Lung (tissue), 13 donors: ENCODE data around the gene MAP3K2. TPM values are rescaled to one million over a fixed set of nuclear protein-coding genes. Genes with fewer than 3 reads are reported as not detected.

ENCODE experiments used
- ATAC-seq: fragments of 200-7000 bp; cut with Tn5 transposase; one replicate; pipeline ENCODE4 v1.9.1; 2020; ENCODE audit warnings: moderate number of reproducible peaks; ENCODE audit not compliant: insufficient read depth, low FRiP score
- DNase-seq, 3 donors: peaks; one replicate each; pipeline ENCODE4 v3.0.0-alpha.2; 2013 to 2017
- H3K27ac ChIP-seq, 2 donors: one replicate each; pipeline ENCODE4 v1.5.1; 2013; ENCODE audit warnings: mild to moderate bottlenecking in 2 of 2, moderate library complexity in 2 of 2, control low read depth in 1 of 2, inconsistent platforms in 1 of 2, low read depth in 1 of 2, low read length in 1 of 2
- H3K27me3 ChIP-seq, 3 donors: one replicate each; pipeline ENCODE4 v1.5.1; 2013; ENCODE audit warnings: low read length in 2 of 3; ENCODE audit not compliant: control insufficient read depth in 3 of 3, insufficient read depth in 3 of 3
- H3K36me3 ChIP-seq, 4 donors: one replicate each; pipeline ENCODE4 v1.5.1; 2013; ENCODE audit warnings: low read length in 4 of 4, mild to moderate bottlenecking in 1 of 4, moderate library complexity in 1 of 4; ENCODE audit not compliant: control insufficient read depth in 4 of 4, insufficient read depth in 4 of 4
- H3K4me1 ChIP-seq, 5 donors: one replicate each; pipeline ENCODE4 v1.5.1; 2013; ENCODE audit warnings: low read length in 5 of 5, mild to moderate bottlenecking in 2 of 5, moderate library complexity in 1 of 5; ENCODE audit not compliant: control insufficient read depth in 5 of 5, insufficient read depth in 5 of 5
- H3K4me3 ChIP-seq: one replicate; pipeline ENCODE4 v1.5.1; 2013; ENCODE audit warnings: mild to moderate bottlenecking, control low read depth, moderate library complexity
- H3K9ac ChIP-seq, 2 donors: one replicate each; pipeline ENCODE4 v1.5.1; 2013; ENCODE audit warnings: low read length in 2 of 2, control low read depth in 1 of 2; ENCODE audit not compliant: insufficient read depth in 1 of 2
- H3K9me3 ChIP-seq, 4 donors: one replicate each; pipeline ENCODE4 v1.5.1; 2013; ENCODE audit warnings: low read length in 3 of 4, mild to moderate bottlenecking in 1 of 4, moderate library complexity in 1 of 4; ENCODE audit not compliant: control insufficient read depth in 4 of 4, insufficient read depth in 3 of 4
- CTCF ChIP-seq: IDR thresholded peaks from 2 replicates; pipeline ENCODE4 v1.5.1; 2012; ENCODE audit warnings: mild to moderate bottlenecking; ENCODE audit errors: control extremely low read depth, extremely low read depth
- WGBS, 2 donors: extraction: QIAGEN DNeasy Blood & Tissue Kit; methylation state at CpG; one replicate each; pipeline ENCODE4 v1.1.7; 2013; 5-methylcytosine and 5-hydroxymethylcytosine counted together
- polyA plus RNA-seq, 2 donors: library from polyadenylated mRNA; stranded (reverse); fragments of 200-250 nt; gene quantifications; one replicate each; pipeline ENCODE4 v1.2.1, GENCODE V29; 2013
- small RNA-seq: library from RNA; depleted of rRNA; stranded (forward); fragments of <200 nt; gene quantifications from one replicate; pipeline ENCODE3, GENCODE V24; 2014; ENCODE audit warnings: low replicate concordance
- total RNA-seq, 2 donors: library from RNA; depleted of rRNA in 1 of 2; stranded (reverse); fragments of >200 nt in 1 of 2; gene quantifications; one replicate each; pipeline ENCODE4 v1.2.1, GENCODE V29; 2014 to 2021
- donor health status: control.
- donor health status: control.
- donor health status: Bipolar disorder and iron deficiency.
- donor health status: healthy.
- donor health status: DM: yes; HTN: yes; CAD: no.

Gene MAP3K2
- total and polyA plus RNA-seq, 4 donors, result 8.1 to 81.0 (median 30.8) TPM

- no peak overlapping the region for H3K27ac ChIP-seq
- ATAC-seq (no peak), DNase-seq (no peak)
- H3K4me1 ChIP-seq, result peaks cover 0 to 3% (median 0%) of the 10 kb centered on the region in 5 donors
- no peak overlapping the region for H3K4me3 ChIP-seq
- no peaks in the 10 kb centered on the region for H3K9me3 ChIP-seq
- TF ChIP-seq CTCF, result no peak
- WGBS, 2 donors, result 81 to 85% methylated on average over 2 of the region's 2 CpGs
- no peak overlapping the region for H3K9ac ChIP-seq
- no peaks in the 10 kb centered on the region for H3K27me3 ChIP-seq
- peaks cover 21 to 34% (median 26%) of the 10 kb centered on the region in 4 donors for H3K36me3 ChIP-seq
These were observed 132.6 kb downstream of the MAP3K2 start for GRCh38 chr2:127255146-127255545.

- no peak overlapping the region for H3K4me3 ChIP-seq
- WGBS, 2 donors, result 75 to 89% methylated on average over 7 of the region's 7 CpGs
- no peaks in the 10 kb centered on the region for H3K9me3 ChIP-seq
- H3K4me1 ChIP-seq, result no peaks in the 10 kb centered on the region
- DNase-seq (no peak), ATAC-seq (no peak)
- no peak overlapping the region for H3K27ac ChIP-seq
- TF ChIP-seq CTCF, result no peak
- no peaks in the 10 kb centered on the region for H3K27me3 ChIP-seq
- peaks cover 18 to 28% (median 21%) of the 10 kb centered on the region in 4 donors for H3K36me3 ChIP-seq
- no peak overlapping the region for H3K9ac ChIP-seq
These were observed 133.3 kb downstream of the MAP3K2 start for GRCh38 chr2:127254386-127254981.

Small RNAs within 50 kb of the gene (small RNA-seq; reads per million reads assigned to genes)
- gene MIR4783 (not detected), gene RNU6-1147P (not detected)

Other genes starting within 250 kb of the MAP3K2 start
- 1 to 10 TPM in 1 of 2 donors, under 1 TPM in 1; 0.06 to 2.9 TPM for gene CYP27C1, start 167.7 kb downstream of the MAP3K2 start, total RNA-seq
- under 1 TPM; 0.04 to 0.07 TPM for gene CYP27C1, start 167.7 kb downstream of the MAP3K2 start, polyA plus RNA-seq
- 10 to 100 TPM; 35.8 to 60.3 TPM for gene ERCC3, start 93.8 kb downstream of the MAP3K2 start, total RNA-seq
- 10 to 100 TPM; 18.2 to 30.8 TPM for gene ERCC3, start 93.8 kb downstream of the MAP3K2 start, polyA plus RNA-seq
- gene PROC, start 30.5 kb upstream of the MAP3K2 start, total RNA-seq, result under 1 TPM in 1 of 2 donors, not detected in 1; 0.37 TPM
- gene PROC, start 30.5 kb upstream of the MAP3K2 start, polyA plus RNA-seq, result under 1 TPM; 0.10 to 0.22 TPM
- 10 to 100 TPM; 35.6 to 64.5 TPM for gene IWS1, start 138.5 kb upstream of the MAP3K2 start, total RNA-seq
- gene IWS1, start 138.5 kb upstream of the MAP3K2 start, polyA plus RNA-seq, result 10 to 100 TPM; 20.3 to 29.6 TPM
- 1 to 10 TPM in 1 of 2 donors, under 1 TPM in 1; 0.51 to 4.7 TPM for gene MYO7B, start 147.7 kb upstream of the MAP3K2 start, total RNA-seq
- gene MYO7B, start 147.7 kb upstream of the MAP3K2 start, polyA plus RNA-seq, result 1 to 10 TPM; 1.6 to 2.2 TPM